MM.1S (cell line): ENCODE results near the gene CACNG7.

ENCODE experiments used
- DNase-seq: peaks from one replicate; pipeline ENCODE4 v3.0.0-alpha.2; 2015
- H2AFZ ChIP-seq: fragments of 300-600 bp; sonication (generic); 2 replicates; pipeline ENCODE4 v1.6.0; 2016; ENCODE audit warnings: antibody characterized with exemption, low read length
- H3F3A ChIP-seq: fragments of 300-600 bp; sonication (generic); 2 replicates; pipeline ENCODE4 v1.6.1; 2016; ENCODE audit warnings: mild to moderate bottlenecking, antibody characterized with exemption, low read length, moderate library complexity, mixed read lengths; ENCODE audit not compliant: insufficient read depth
- H3K27ac ChIP-seq: fragments of 300-600 bp; sonication (generic); 2 replicates; pipeline ENCODE4 v1.5.1; 2016; ENCODE audit warnings: mild to moderate bottlenecking, low read length
- H3K27me3 ChIP-seq: fragments of 300-600 bp; sonication (generic); replicated peaks from 2 replicates; pipeline ENCODE4 v1.6.0; 2016; ENCODE audit warnings: low read length; ENCODE audit not compliant: insufficient read depth
- H3K36me3 ChIP-seq: fragments of 300-600 bp; sonication (generic); replicated peaks from 2 replicates; pipeline ENCODE4 v1.6.1; 2016; ENCODE audit warnings: mild to moderate bottlenecking, low read length, mixed read lengths; ENCODE audit not compliant: insufficient read depth
- H3K4me1 ChIP-seq: fragments of 300-600 bp; sonication (generic); 2 replicates; pipeline ENCODE4 v1.6.1; 2016; ENCODE audit warnings: low read length, mixed read lengths
- H3K4me2 ChIP-seq: fragments of 300-600 bp; sonication (generic); 2 replicates; pipeline ENCODE4 v1.6.0; 2016; ENCODE audit warnings: low read depth, low read length
- H3K4me3 ChIP-seq: fragments of 300-600 bp; sonication (generic); 2 replicates; pipeline ENCODE4 v1.5.1; 2016; ENCODE audit warnings: low read length, mixed read lengths
- H3K79me2 ChIP-seq: fragments of 300-600 bp; sonication (generic); 2 replicates; pipeline ENCODE4 v1.6.1; 2016; ENCODE audit warnings: mixed run types, low read length, mixed read lengths
- H3K9ac ChIP-seq: fragments of 300-600 bp; sonication (generic); 2 replicates; pipeline ENCODE4 v1.6.1; 2016; ENCODE audit warnings: low read length, mixed read lengths
- H3K9me2 ChIP-seq: fragments of 300-600 bp; sonication (generic); replicated peaks from 2 replicates; pipeline ENCODE4 v1.6.1; 2016; ENCODE audit warnings: mild to moderate bottlenecking, low read length, mixed read lengths; ENCODE audit not compliant: insufficient read depth
- H3K9me3 ChIP-seq: fragments of 300-600 bp; sonication (generic); replicated peaks from 2 replicates; pipeline ENCODE4 v1.6.1; 2016; ENCODE audit warnings: mild to moderate bottlenecking, low read length, mixed read lengths; ENCODE audit not compliant: insufficient read depth
- H4K20me1 ChIP-seq: fragments of 300-600 bp; sonication (generic); 2 replicates; pipeline ENCODE4 v1.6.1; 2016; ENCODE audit warnings: mild to moderate bottlenecking, low read length, moderate library complexity, mixed read lengths; ENCODE audit not compliant: insufficient read depth
- EZH2 ChIP-seq: fragments of 300-600 bp; sonication (generic); optimal IDR thresholded peaks from 2 replicates; pipeline ENCODE3; 2017; ENCODE audit warnings: low read depth, mild to moderate bottlenecking, antibody characterized with exemption, low read length, mixed read lengths
- EZH2phosphoT487 ChIP-seq: fragments of 300-600 bp; sonication (generic); IDR thresholded peaks from 2 replicates; pipeline ENCODE4 v1.6.1; 2018; ENCODE audit warnings: antibody characterized with exemption, low read length
- TF ChIP-seq, protein P1 (sequence below): fragments of 300-600 bp; sonication (generic); IDR thresholded peaks from 2 replicates; pipeline ENCODE4 v1.5.1; 2016; ENCODE audit warnings: antibody characterized with exemption, low read length, mixed read lengths

Gene CACNG7

GRCh38 chr19:53944416-53944815, 35.3 kb downstream of the CACNG7 start:
- Histone ChIP-seq H3K9me3 (no peaks in the 10 kb centered on the region), H2AFZ (no peak overlapping the region), H3K4me2 (no peak overlapping the region), H3K4me3 (no peak overlapping the region), H3K27me3 (no peaks in the 10 kb centered on the region; the same call in 1 of the 2 replicates), H4K20me1 (no peaks in the 10 kb centered on the region), H3F3A (no peaks in the 10 kb centered on the region), H3K9ac (no peak overlapping the region), H3K79me2 (no peaks in the 10 kb centered on the region), H3K9me2 (no peaks in the 10 kb centered on the region), H3K27ac (no peak overlapping the region), H3K4me1 (no peaks in the 10 kb centered on the region), H3K36me3 (no peaks in the 10 kb centered on the region)
- no peak for DNase-seq
- no peak for TF ChIP-seq EZH2phosphoT487
- TF ChIP-seq, protein P1, sequence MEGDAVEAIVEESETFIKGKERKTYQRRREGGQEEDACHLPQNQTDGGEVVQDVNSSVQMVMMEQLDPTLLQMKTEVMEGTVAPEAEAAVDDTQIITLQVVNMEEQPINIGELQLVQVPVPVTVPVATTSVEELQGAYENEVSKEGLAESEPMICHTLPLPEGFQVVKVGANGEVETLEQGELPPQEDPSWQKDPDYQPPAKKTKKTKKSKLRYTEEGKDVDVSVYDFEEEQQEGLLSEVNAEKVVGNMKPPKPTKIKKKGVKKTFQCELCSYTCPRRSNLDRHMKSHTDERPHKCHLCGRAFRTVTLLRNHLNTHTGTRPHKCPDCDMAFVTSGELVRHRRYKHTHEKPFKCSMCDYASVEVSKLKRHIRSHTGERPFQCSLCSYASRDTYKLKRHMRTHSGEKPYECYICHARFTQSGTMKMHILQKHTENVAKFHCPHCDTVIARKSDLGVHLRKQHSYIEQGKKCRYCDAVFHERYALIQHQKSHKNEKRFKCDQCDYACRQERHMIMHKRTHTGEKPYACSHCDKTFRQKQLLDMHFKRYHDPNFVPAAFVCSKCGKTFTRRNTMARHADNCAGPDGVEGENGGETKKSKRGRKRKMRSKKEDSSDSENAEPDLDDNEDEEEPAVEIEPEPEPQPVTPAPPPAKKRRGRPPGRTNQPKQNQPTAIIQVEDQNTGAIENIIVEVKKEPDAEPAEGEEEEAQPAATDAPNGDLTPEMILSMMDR: no peak

DNA sequence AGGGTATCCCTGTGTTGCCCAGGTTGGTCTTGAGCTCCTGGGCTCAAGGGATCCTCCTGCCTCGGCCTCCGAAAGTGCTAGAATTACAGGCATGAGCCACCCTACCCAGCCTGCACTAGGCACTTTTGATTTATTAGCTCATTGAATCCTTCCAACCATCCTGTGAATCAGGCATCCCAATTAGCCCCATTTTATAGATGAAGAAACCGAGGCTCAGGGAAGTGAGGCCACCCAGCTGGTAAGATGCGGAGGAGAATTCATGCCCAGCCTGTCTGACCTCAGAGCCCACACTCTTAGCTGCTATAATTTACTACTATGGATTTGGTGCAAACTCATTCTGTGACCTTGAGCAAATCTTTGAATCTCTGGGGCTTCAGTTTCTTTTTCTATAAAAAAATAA, 35.9 kb downstream of the CACNG7 start:
- no peak overlapping the region for H3K9ac ChIP-seq
- H3K27me3 ChIP-seq: no peaks in the 10 kb centered on the region; the same call in 1 of the 2 replicates
- H3K4me1 ChIP-seq: no peaks in the 10 kb centered on the region
- H3K79me2 ChIP-seq: no peaks in the 10 kb centered on the region
- H2AFZ ChIP-seq: no peak overlapping the region
- no peaks in the 10 kb centered on the region for H3F3A ChIP-seq
- H3K4me3 ChIP-seq: no peak overlapping the region
- no peak overlapping the region for H3K4me2 ChIP-seq
- H4K20me1 ChIP-seq: no peaks in the 10 kb centered on the region
- no peak for DNase-seq
- H3K27ac ChIP-seq: no peak overlapping the region
- H3K36me3 ChIP-seq: no peaks in the 10 kb centered on the region
- no peak for TF ChIP-seq EZH2
- TF ChIP-seq EZH2phosphoT487: no peak
- TF ChIP-seq, protein P1: no peak
- no peaks in the 10 kb centered on the region for H3K9me3 ChIP-seq
- no peaks in the 10 kb centered on the region for H3K9me2 ChIP-seq

DNA sequence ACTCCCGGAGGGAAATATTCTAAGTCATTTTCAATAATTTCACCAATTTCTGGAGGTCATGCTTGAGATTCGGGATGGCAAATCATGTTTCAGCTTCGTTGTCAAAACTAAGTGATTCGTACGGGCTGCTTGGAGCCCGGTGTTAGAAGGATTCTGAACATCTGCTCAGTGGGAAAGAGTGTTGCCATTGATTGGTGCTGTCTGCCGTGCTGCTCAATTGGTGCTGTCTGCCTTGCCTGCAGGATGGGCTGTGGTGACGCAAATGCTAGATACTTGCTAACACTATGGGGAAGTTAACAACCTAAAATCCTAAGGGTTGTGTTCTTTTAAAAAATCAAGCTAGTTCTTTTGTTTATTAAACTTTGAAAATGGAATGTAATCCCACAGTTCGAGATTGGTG, 36.4 kb downstream of the CACNG7 start:
- no peak for DNase-seq
- H3K27ac ChIP-seq: no peak overlapping the region

More for the DNA sequence above, 36.4 kb downstream of the CACNG7 start:
- no peaks in the 10 kb centered on the region for H3K9me2 ChIP-seq
- H3K4me3 ChIP-seq: no peak overlapping the region
- no peaks in the 10 kb centered on the region; the same call in 1 of the 2 replicates for H3K27me3 ChIP-seq
- H3F3A ChIP-seq: no peaks in the 10 kb centered on the region
- no peaks in the 10 kb centered on the region for H3K79me2 ChIP-seq
- no peak overlapping the region for H3K4me2 ChIP-seq
- no peaks in the 10 kb centered on the region for H3K36me3 ChIP-seq
- no peak for TF ChIP-seq EZH2
- no peak for TF ChIP-seq EZH2phosphoT487
- TF ChIP-seq, protein P1: no peak
- no peak overlapping the region for H2AFZ ChIP-seq
- no peaks in the 10 kb centered on the region for H3K9me3 ChIP-seq
- H3K4me1 ChIP-seq: no peaks in the 10 kb centered on the region
- H3K9ac ChIP-seq: no peak overlapping the region
- H4K20me1 ChIP-seq: no peaks in the 10 kb centered on the region
